DMS 273 (cell line): Measurements from ENCODE around the gene ARHGEF26.

Experiments used
- DNase-seq: peaks from one replicate; lab custom pipeline; 2025; ENCODE audit not compliant: unreplicated experiment; lab: John Stamatoyannopoulos, UW

ARHGEF26 gene

DNA sequence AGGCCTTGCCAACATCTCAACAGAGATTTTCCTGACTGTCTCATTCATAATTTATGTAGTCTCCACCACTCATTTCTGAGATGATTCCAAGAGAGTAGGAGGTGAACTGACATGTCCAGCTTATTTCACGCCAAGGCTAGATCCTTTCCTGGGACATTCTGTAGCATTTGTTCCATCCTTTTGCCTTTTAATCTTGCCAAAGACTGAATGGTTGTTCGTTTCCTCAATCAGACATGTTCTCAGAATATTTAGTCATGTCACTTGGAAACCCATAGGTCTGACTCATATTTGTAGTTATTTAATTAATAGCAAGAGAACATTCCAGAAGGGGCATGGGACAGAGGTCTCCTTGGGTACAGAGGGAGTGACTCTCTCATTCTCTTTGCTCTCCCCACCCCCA lies 122.2 kb downstream of the ARHGEF26 start:
- no peak for DNase-seq

DNA sequence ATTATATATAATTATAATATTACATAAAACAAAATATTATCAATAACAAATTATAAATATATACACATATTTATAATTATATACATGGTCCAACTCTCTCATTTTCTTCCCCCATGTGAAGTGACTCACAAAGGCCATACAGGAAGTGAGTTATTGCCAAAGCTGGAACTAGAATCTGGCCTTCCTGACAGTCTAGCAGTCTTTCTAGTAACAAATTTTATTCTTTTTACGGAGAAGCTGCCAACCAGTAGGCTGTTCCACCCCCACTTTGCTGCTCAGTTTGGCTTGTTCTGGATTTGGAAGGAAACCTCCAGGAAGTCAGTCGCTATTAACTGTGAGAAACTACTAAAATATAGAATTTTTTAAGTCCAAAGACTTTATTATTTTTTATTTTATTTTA lies 123.5 kb downstream of the ARHGEF26 start:
- no peak for DNase-seq

DNA sequence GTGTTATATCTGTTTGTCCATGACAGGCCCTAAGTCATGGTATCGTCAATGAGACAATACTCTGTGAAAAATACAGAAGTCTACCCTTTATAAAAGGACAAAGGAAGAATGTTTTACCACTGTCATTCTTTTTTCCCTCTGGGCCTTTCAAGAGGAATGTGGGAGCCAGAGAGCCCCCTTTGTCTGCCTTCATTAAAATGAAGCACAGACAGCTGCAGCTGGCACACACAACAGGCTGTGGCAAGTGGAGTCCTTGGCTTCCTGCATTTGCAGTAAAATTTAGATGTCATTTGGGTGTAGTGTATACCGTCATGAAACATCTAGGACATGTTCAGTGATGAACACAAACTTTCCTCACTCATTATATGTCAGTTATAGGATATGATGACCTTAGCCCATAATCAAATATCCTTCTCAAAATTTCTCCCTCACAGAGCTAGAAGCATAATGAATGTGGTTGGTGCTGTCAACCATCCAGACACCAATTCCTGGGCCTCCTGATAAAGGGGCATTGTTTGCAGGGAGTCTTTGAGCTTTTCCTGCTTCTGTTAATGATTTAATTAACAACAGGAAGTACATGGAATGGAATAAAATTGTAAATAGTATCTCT lies 126.7 kb downstream of the ARHGEF26 start:
- DNase-seq = no peak

DNA sequence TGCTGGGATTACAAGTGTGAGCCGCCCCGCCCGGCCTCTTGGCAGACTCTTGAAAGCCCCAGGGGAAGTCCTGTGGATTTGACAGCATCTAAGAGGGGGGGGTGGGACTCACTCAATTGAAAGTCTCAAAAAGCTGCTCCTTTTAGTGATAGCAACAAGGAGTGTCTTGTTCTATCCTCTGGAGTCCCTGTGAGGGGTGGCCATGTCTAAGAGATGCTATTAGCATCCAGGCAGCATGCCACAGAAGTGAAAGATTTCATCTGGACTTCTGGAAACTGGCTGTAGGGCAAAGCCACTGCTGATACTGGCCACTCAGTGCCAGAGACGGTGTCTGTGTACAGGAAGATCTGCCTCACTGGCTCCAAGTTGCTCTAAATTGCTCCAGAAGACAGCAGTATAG lies 129.1 kb downstream of the ARHGEF26 start:
- no peak for DNase-seq

DNA sequence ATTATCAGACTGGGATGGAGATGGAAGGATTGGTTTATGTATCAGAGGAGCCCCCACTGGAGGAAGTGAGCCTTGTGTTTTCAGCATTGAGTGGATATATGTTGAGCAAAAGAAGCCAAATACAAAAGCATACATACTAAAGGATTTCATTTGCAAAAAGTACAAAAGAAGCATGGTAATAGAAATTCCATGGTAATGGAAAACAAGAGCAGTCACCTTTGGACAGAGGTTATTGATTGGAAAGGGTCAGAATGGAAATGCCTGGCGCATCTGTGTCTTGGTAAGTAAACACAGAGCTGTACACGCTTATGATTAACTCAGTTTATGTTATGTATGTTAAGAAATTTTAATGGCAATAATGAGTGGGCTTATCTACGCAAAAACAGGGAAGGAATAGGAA lies 130.4 kb downstream of the ARHGEF26 start:
- DNase-seq = no peak

DNA sequence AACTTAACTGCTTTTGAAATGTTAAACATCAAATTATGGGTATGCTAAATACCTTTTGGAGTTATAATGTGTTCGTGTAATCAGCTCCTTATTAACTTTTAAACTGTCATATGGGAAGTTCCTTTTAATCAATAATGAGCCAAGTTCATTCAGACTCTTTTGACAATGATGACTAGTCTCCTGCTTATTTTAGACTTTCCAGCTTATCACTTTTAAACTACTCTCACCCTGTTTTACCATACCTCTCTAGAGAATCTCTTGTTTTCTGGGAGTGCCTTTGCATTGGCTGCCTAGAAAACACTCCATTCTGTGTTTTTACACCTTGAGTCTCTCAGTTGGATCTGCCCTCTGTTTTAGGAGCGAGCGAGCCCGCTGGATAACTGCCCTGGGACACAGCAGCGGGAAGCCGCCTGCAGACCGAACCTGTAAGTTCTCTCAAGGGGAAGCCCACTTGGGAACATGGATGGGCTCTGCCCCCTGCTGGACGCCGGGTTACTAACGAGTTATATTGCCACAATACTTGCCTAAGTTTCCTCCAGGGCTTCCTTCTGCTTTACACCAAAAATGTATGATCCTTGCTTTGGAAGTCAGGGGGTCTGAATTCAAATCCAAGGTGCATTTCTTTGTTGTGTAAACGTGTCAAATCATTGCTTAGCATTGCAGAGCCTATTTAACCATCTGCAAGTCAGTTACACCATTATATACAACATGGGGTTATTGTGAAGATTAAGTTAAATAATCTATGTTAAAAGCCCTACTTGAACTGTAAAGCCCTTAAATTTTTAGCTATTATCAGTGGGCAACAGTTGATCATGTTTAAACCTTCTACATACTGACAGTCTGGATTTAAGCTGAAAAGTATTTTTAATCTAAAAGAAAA lies 131.8 kb downstream of the ARHGEF26 start:
- peak; percentile 96 for DNase-seq

DNA sequence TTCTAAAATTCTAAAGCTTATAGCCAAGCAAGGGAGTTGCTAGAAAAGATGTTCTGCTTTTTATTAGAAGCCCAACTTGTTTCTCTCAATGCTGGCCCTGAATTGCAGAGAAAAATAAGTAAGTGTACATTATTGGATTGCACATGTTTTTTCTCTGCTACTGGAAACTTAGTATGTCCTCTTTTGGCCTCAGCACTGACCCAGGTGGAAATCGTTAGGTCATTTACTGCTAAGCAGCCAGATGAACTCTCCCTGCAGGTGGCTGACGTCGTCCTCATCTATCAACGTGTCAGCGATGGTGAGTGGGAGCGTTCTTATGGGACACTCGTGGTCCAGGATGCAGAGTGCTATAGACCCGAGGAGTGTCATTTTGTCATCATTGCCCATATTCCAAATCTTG lies 133.3 kb downstream of the ARHGEF26 start:
- DNase-seq = no peak

DNA sequence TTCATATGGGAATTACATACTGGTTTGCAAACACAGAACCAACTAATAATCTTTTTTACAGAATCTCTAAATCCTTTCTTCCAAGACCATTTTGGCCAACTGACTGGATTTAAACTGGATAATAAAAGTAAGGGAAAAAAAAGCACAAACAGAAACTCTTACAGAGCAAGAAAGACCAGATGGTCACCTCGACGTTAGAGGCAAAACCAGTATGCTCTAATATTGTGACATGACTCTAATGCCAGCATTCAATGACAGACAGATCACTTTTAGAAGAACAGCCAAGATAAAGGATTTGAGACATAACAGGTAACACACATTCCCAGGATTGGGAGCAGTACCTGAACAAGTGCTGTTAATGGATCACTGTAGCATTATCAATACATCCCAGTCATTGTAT lies 152.2 kb downstream of the ARHGEF26 start:
- DNase-seq = no peak

DNA sequence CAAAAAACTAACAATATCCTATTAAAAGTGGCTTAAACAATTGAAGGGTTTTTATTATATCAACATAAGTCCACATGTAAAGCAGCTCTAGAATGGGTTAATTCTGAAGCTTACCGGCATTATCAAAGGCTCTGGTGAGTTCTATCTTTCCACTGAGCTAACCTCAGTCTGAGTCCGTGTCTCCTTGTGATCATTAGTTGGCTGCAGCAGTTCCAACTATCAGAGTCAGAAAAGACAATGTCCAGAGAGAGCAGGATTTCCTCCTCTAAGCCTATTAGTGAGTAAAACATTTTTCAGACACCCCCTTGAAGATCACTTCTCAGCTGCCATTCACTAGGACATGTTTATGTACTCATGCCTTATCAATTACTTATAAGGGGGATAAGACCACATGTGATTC lies 153.2 kb downstream of the ARHGEF26 start:
- no peak for DNase-seq

DNA sequence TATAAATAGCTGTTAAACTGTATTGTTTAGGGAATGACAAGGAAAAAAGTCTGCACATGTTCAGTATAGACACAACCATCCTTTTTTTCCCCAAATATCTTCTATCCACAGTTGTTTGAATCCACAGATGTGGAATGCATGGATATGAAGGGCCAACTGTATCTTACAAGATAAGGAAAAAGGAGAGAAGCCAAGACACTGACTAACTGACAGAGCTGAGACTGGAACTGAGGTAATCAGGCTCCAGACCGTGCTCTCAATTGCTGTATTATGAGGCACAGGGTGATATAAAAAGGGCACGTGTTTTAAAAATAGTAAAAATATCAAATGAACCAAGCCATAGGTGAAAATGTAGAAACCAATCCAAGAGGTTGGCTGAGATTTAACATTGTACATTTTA lies 154.1 kb downstream of the ARHGEF26 start:
- DNase-seq = no peak

DNA sequence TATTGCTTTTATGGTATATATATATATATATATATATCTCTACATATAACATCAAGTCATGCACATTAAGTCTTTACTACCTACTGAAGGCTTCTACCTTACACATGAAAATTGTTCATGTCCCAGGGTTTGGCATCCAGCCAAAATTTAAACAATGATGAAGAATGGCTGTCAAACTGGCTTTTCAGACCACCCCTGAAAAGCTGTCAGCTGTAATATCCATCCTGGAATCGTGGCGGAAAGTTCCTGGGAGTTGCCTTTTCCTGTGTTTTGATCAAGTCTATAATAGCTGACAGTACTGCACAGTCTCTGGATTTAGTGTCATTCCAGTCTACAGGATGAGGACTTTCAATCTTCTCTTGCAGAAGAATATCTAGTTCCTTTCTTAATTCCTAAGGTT lies 154.8 kb downstream of the ARHGEF26 start:
- DNase-seq = peak; percentile 16

DNA sequence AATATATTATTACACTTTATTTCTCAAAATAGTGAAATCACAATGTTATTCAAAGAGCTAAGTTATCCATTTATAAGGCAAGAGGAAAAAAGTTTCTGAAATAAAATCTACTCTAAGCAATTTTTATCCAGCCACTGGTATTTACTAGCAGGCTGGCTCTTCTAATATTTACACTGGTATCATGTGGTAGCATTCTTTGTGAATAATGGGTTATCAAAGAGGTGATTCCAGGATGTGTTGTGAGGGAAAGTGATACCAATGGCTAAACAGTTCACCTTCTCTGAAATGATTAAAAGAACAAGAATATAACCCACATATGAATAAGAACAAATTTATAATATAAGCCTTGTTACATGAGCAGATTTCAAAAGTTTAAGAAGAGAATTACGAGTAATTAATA lies 159.0 kb downstream of the ARHGEF26 start:
- DNase-seq = no peak

DNA sequence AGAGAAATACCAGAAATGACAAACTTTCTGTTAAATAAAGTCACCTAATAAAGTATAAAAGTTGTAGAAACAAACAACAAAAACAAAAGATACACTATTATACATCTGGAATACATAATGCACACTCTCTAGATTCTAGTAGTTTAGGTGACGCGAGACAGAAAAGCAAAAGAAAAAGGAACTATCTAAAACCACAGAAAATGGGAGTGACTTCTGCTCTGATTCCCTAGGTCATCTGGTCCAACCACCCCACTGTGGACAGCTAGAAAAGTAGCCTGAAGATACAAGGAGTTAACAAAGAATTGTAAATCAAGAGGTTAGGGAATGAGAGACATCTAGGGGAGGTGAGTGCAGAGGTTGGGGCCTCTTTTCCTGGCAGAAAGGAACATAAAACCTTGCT lies 164.0 kb downstream of the ARHGEF26 start:
- no peak for DNase-seq

DNA sequence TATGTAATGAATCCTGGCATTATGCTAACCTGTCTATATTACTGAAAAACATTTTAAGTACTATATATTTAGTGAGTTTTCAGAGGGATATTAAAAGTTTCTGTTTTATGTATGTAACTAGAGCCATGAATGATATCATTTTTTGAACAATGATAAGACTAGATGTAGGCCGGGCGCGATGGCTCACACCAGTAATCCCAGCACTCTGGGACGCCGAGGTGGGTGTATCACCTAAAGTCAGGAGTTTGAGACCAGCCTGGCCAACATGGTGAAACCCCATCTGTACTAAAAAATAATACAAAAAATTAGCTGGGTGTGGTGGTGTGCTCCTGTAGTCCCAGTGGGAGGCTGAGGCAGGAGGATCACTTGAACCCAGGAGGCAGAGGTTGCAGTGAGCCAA lies 169.0 kb downstream of the ARHGEF26 start:
- no peak for DNase-seq

DNA sequence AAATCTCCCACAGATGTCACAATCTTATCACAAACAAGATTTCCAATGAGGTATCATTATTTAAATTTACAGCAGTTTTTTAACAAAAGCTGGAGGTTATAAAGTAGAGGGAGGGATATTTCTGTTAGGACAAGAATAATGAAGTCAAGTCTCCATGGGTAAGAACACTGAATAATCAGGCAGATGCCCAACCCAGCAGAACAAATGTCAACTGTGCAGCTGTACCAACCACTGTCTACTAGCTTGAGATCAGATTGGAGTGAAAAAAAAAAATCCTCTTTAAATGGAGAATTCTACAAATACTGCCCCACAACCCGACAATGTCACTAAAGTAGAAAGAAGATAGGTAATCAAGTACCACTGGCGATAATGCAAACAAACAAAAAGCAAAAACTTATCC lies 172.8 kb downstream of the ARHGEF26 start:
- no peak for DNase-seq

DNA sequence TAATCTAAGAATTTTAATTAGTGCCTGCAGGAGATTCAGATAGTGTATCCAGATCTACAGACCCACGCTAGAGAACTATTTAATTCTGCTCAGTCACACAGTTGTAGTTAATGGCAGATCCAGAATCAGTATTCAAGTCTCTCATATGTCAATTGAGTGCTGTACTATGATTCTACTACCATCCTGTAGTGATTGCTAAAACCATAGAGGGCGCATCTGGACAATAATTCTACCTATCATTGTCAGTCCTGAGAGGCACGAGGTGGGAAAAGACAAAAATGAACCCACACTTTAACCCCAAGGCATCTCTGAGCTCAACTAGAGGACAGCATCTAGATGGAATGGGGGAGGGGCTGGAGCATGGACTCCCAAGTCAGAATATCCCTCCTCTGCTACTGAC lies 180.4 kb downstream of the ARHGEF26 start:
- DNase-seq = no peak

DNA sequence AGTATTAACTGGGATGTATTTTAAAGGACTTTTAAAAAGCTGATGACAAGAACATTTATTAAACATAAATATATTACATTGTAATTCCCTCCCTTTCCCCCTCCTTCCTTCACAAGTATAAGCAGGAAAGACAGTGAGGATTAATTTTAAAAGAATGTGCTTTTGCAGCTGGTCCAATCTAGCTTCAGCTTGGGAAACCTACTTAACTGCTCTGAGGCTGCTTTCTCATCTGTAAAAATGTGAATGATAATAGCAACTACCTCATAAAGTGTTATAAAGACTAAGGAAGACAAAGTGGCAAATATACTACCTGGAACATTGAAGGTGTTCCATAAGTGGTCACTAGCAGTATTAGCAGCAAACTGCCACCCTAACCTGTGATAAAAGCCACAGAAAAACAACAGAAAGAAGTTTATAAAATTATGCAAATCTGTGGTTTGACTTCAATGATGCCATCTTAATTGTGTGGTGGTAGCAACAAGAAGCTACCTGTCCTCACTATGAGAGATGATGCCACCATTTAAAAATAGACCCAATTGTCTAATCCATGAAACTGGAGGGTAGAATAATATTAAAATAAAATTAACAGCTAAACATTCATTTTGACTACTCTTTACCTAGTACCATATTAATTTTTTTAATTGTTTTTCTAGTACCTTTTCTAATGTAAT lies 183.1 kb downstream of the ARHGEF26 start:
- no peak for DNase-seq

DNA sequence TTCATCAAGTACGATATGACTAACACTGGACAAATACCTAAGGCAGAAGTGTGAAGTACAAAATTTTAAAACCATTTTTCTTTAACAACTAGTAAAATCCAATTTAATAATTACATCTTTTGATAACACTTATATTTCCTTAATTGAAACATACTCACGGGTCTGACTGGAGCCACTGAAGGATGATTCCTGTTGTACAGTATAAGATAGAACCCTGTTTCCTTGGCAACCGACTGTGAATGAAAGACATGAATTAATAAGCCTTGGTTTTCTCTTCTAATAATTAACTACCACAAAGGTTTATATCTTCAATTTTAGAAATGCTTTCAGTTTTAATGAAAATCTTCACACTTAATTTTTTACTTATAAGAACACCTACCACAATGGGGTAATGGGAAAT lies 183.7 kb downstream of the ARHGEF26 start:
- DNase-seq = no peak

DNA sequence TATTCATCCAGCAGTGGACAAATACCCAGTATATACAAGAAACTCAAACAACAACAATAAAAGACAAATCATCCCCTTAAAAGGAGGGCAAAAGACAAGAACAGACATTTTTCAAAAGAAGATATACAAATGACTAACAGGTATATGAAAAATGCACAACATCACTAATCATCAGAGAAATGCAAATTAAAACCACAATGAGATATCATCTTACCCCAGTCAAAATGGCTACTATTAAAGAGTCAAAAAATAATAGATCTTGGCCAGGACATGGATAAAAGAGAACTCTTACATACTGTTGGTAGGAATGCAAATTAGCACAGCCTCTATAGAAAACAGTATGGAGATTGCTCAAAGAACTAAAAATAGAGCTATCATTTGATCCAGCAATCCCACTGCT lies 186.2 kb downstream of the ARHGEF26 start:
- no peak for DNase-seq
